Mesendoderm (in vitro differentiated cells): Measurements from ENCODE around the gene PDCD1.
"Not testable (repeated sequence)": the region's sequence is repeated elsewhere in the genome, so short reads cannot be mapped to it uniquely, and the experiment has no call there.

Source experiments
- DNase-seq: peaks from one replicate; pipeline ENCODE4 v3.0.0; 2013
- H2AK5ac ChIP-seq: 2 replicates; pipeline ENCODE4 v1.6.1; 2013; ENCODE audit warnings: low read length, inconsistent platforms
- H2BK120ac ChIP-seq: 2 replicates; pipeline ENCODE4 v1.6.1; 2013; ENCODE audit warnings: low read depth, mild to moderate bottlenecking, low read length, moderate library complexity, mixed read lengths
- H2BK15ac ChIP-seq: replicated peaks from 2 replicates; pipeline ENCODE4 v1.6.1; 2013; ENCODE audit warnings: low read depth, mild to moderate bottlenecking, moderate library complexity
- H2BK5ac ChIP-seq: 2 replicates; pipeline ENCODE4 v1.6.1; 2013; ENCODE audit warnings: low read length, inconsistent platforms
- H3K18ac ChIP-seq: 2 replicates; pipeline ENCODE4 v1.6.1; 2013; ENCODE audit warnings: mild to moderate bottlenecking, low read length, mixed read lengths
- H3K23ac ChIP-seq: one replicate; pipeline ENCODE4 v1.6.1; 2013; ENCODE audit warnings: low read length
- H3K27ac ChIP-seq: 2 replicates; pipeline ENCODE4 v1.5.1; 2013; ENCODE audit warnings: low read depth, mild to moderate bottlenecking, inconsistent platforms, low read length, moderate library complexity
- H3K27me3 ChIP-seq: 2 replicates; pipeline ENCODE4 v1.6.1; 2013; ENCODE audit warnings: low read length, control low read depth, mild to moderate bottlenecking, inconsistent platforms; ENCODE audit not compliant: insufficient read depth, poor library complexity
- H3K36me3 ChIP-seq: 2 replicates; pipeline ENCODE4 v1.6.1; 2013; ENCODE audit warnings: low read length, inconsistent platforms; ENCODE audit not compliant: control insufficient read depth, insufficient read depth
- H3K4ac ChIP-seq: one replicate; pipeline ENCODE4 v1.6.1; 2013; ENCODE audit warnings: low read depth, mild to moderate bottlenecking, low read length, moderate library complexity
- H3K4me1 ChIP-seq: 2 replicates; pipeline ENCODE4 v1.6.1; 2013; ENCODE audit warnings: low read depth, low read length, inconsistent platforms; ENCODE audit not compliant: control insufficient read depth
- H3K4me2 ChIP-seq: 2 replicates; pipeline ENCODE4 v1.6.1; 2013; ENCODE audit warnings: low read length
- H3K4me3 ChIP-seq: 2 replicates; pipeline ENCODE4 v1.5.1; 2013; ENCODE audit warnings: mild to moderate bottlenecking, low read length
- H3K56ac ChIP-seq: one replicate; pipeline ENCODE4 v1.6.1; 2013; ENCODE audit warnings: low read length
- H3K79me1 ChIP-seq: 2 replicates; pipeline ENCODE4 v1.6.1; 2013; ENCODE audit warnings: low read length, inconsistent platforms
- H3K79me2 ChIP-seq: 2 replicates; pipeline ENCODE4 v1.6.1; 2013; ENCODE audit warnings: mild to moderate bottlenecking, low read length; ENCODE audit not compliant: control insufficient read depth, insufficient read depth
- H3K9ac ChIP-seq: 2 replicates; pipeline ENCODE4 v1.6.1; 2013; ENCODE audit warnings: low read length, inconsistent platforms
- H4K5ac ChIP-seq: one replicate; pipeline ENCODE4 v1.6.1; 2013; ENCODE audit warnings: low read length
- H4K8ac ChIP-seq: one replicate; pipeline ENCODE4 v1.6.1; 2013; ENCODE audit warnings: low read depth, mild to moderate bottlenecking, control low read depth, low read length, moderate library complexity
- WGBS: extraction: QIAGEN DNeasy Blood & Tissue Kit; methylation state at CpG from one replicate; pipeline ENCODE4 v1.1.7; 2013; ENCODE audit warnings: low lambda C conversion rate, missing lambda C conversion rate; ENCODE audit not compliant: insufficient coverage; ENCODE audit errors: extremely low coverage; 5-methylcytosine and 5-hydroxymethylcytosine counted together

PDCD1 gene

DNA sequence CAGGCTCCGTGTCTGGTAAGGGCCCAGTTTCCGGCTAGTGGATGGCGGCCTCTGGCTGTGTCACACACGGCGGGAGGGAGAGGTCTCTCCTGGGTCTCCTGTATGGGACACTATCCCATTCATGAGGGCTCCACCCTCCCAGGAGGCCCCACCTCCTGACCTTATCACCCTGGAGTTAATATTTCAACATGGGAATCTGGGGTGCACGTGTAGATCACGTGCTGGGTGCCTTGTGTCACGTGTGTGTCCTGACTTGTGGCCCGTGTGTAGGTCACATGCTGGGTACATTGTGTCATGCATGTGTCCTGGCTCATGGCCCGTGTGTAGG, 39.8 kb downstream of the PDCD1 start:
- Histone ChIP-seq H3K18ac (no peak overlapping the region), H3K4me3 (no peak overlapping the region), H3K79me2 (no peaks in the 10 kb centered on the region), H3K36me3 (no peaks in the 10 kb centered on the region), H3K27me3 (no peaks in the 10 kb centered on the region), H2BK120ac (no peak overlapping the region), H2BK15ac (no peak overlapping the region), H3K9ac (no peak overlapping the region), H3K79me1 (no peaks in the 10 kb centered on the region), H3K4me2 (no peak overlapping the region), H4K8ac (no peak overlapping the region), H2BK5ac (no peak overlapping the region), H4K5ac (no peak overlapping the region), H3K4me1 (no peaks in the 10 kb centered on the region), H3K23ac (no peak overlapping the region), H3K4ac (no peak overlapping the region), H3K56ac (no peak overlapping the region), H3K27ac (no peak overlapping the region), H2AK5ac (no peak overlapping the region)
- WGBS: no CpG with 5 or more reads among the region's 10 CpGs
- no peak for DNase-seq

GRCh38 chr2:241818229-241818942, 40.3 kb downstream of the PDCD1 start:
- no peak overlapping the region for H2BK15ac ChIP-seq
- H3K79me1 ChIP-seq: no peaks in the 10 kb centered on the region
- no peaks in the 10 kb centered on the region for H3K27me3 ChIP-seq
- H3K27ac ChIP-seq: no peak overlapping the region
- no peak overlapping the region for H2BK5ac ChIP-seq
- H4K8ac ChIP-seq: no peak overlapping the region
- whole genome bisulfite sequencing: no CpG with 5 or more reads among the region's 25 CpGs
- no peak overlapping the region for H2BK120ac ChIP-seq
- no peak overlapping the region for H3K18ac ChIP-seq
- H3K4me3 ChIP-seq: no peak overlapping the region
- H3K23ac ChIP-seq: no peak overlapping the region
- no peak overlapping the region for H2AK5ac ChIP-seq
- no peak overlapping the region for H4K5ac ChIP-seq
- DNase-seq: no peak
- H3K4me1 ChIP-seq: no peaks in the 10 kb centered on the region
- H3K4ac ChIP-seq: no peak overlapping the region
- no peak overlapping the region for H3K9ac ChIP-seq
- no peaks in the 10 kb centered on the region for H3K36me3 ChIP-seq
- no peak overlapping the region for H3K56ac ChIP-seq
- H3K4me2 ChIP-seq: no peak overlapping the region
- H3K79me2 ChIP-seq: no peaks in the 10 kb centered on the region

- not testable (repeated sequence) for H3K4me3 ChIP-seq, H3K36me3 ChIP-seq, H3K56ac ChIP-seq, H2AK5ac ChIP-seq, H3K27me3 ChIP-seq, H3K79me1 ChIP-seq, H3K27ac ChIP-seq, H3K18ac ChIP-seq, H3K4ac ChIP-seq, H2BK5ac ChIP-seq, H3K4me2 ChIP-seq, H3K23ac ChIP-seq, H3K4me1 ChIP-seq, H3K79me2 ChIP-seq, H2BK15ac ChIP-seq, H2BK120ac ChIP-seq, H4K5ac ChIP-seq, DNase-seq, H4K8ac ChIP-seq, H3K9ac ChIP-seq
- WGBS: no CpG with 5 or more reads among the region's 10 CpGs
Observed at GRCh38 chr2:241817821-241818215, 40.9 kb downstream of the PDCD1 start.

- Histone ChIP-seq H3K27ac (no peak overlapping the region), H4K8ac (no peak overlapping the region), H3K79me2 (no peaks in the 10 kb centered on the region), H3K4me3 (no peak overlapping the region), H3K79me1 (no peaks in the 10 kb centered on the region), H2BK120ac (no peak overlapping the region), H2AK5ac (no peak overlapping the region), H3K4me1 (no peaks in the 10 kb centered on the region), H3K18ac (no peak overlapping the region), H3K9ac (no peak overlapping the region), H3K36me3 (no peaks in the 10 kb centered on the region), H3K4ac (no peak overlapping the region), H3K23ac (no peak overlapping the region), H3K56ac (peak overlapping the region; percentile 25), H4K5ac (no peak overlapping the region), H3K4me2 (no peak overlapping the region), H2BK5ac (no peak overlapping the region), H3K27me3 (no peaks in the 10 kb centered on the region), H2BK15ac (no peak overlapping the region)
- DNase-seq: no peak
- no CpG with 5 or more reads among the region's 16 CpGs for WGBS
Observed at GRCh38 chr2:241817126-241817820, 41.4 kb downstream of the PDCD1 start.

- no peak overlapping the region for H4K5ac ChIP-seq
- no peak overlapping the region for H3K4ac ChIP-seq
- H3K23ac ChIP-seq: no peak overlapping the region
- no peak overlapping the region for H3K9ac ChIP-seq
- H3K27ac ChIP-seq: no peak overlapping the region
- H3K36me3 ChIP-seq: no peaks in the 10 kb centered on the region
- peak overlapping the region; percentile 10 for H3K56ac ChIP-seq
- H2BK15ac ChIP-seq: no peak overlapping the region
- no CpG with 5 or more reads among the region's 33 CpGs for WGBS
- H2BK5ac ChIP-seq: no peak overlapping the region
- H3K18ac ChIP-seq: no peak overlapping the region
- no peak for DNase-seq
- no peaks in the 10 kb centered on the region for H3K79me2 ChIP-seq
- H3K4me1 ChIP-seq: no peaks in the 10 kb centered on the region
- no peak overlapping the region for H2AK5ac ChIP-seq
- H3K27me3 ChIP-seq: no peaks in the 10 kb centered on the region
- no peak overlapping the region for H4K8ac ChIP-seq
- no peak overlapping the region for H3K4me2 ChIP-seq
- H3K4me3 ChIP-seq: no peak overlapping the region
- no peak overlapping the region for H2BK120ac ChIP-seq
- H3K79me1 ChIP-seq: no peaks in the 10 kb centered on the region
Observed at GRCh38 chr2:241816431-241817121, 42.1 kb downstream of the PDCD1 start.
